COLO668 (cell line): Measurements from ENCODE around the gene ZCCHC7.
"Not testable (repeated sequence)": the region's sequence is repeated elsewhere in the genome, so short reads cannot be mapped to it uniquely, and the experiment has no call there.

Experiments used
- DNase-seq: peaks from one replicate; lab custom pipeline; 2025; ENCODE audit not compliant: unreplicated experiment; lab: John Stamatoyannopoulos, UW

Gene ZCCHC7

GRCh38 chr9:37172557-37172956, 52.2 kb downstream of the ZCCHC7 start:
- DNase-seq: no peak

- no peak for DNase-seq
Observed at GRCh38 chr9:37174247-37174646, 53.9 kb downstream of the ZCCHC7 start.

- DNase-seq: no peak
Observed at GRCh38 chr9:37178742-37179141, 58.4 kb downstream of the ZCCHC7 start.

- DNase-seq: no peak
Observed at GRCh38 chr9:37179576-37179975, 59.2 kb downstream of the ZCCHC7 start.

- no peak for DNase-seq
Observed at GRCh38 chr9:37180138-37180537, 59.8 kb downstream of the ZCCHC7 start.

- no peak for DNase-seq
Observed at GRCh38 chr9:37182718-37183117, 62.3 kb downstream of the ZCCHC7 start.

- no peak for DNase-seq
Observed at GRCh38 chr9:37184905-37185867, 64.8 kb downstream of the ZCCHC7 start.

GRCh38 chr9:37187292-37187691, 66.9 kb downstream of the ZCCHC7 start:
- DNase-seq: no peak

- DNase-seq: no peak
Observed at GRCh38 chr9:37187713-37188439, 67.5 kb downstream of the ZCCHC7 start.

GRCh38 chr9:37190739-37191138, 70.4 kb downstream of the ZCCHC7 start:
- DNase-seq: not testable (repeated sequence)

GRCh38 chr9:37191403-37192089, 71.2 kb downstream of the ZCCHC7 start:
- DNase-seq: no peak

- DNase-seq: no peak
Observed at GRCh38 chr9:37192803-37193202, 72.4 kb downstream of the ZCCHC7 start.

GRCh38 chr9:37197158-37198038, 77.0 kb downstream of the ZCCHC7 start:
- DNase-seq: no peak

- DNase-seq: no peak
Observed at GRCh38 chr9:37198039-37198729, 77.8 kb downstream of the ZCCHC7 start.

- DNase-seq: no peak
Observed at GRCh38 chr9:37198831-37199230, 78.5 kb downstream of the ZCCHC7 start.

- no peak for DNase-seq
Observed at GRCh38 chr9:37200433-37201005, 80.1 kb downstream of the ZCCHC7 start.

- no peak for DNase-seq
Observed at GRCh38 chr9:37201581-37201980, 81.2 kb downstream of the ZCCHC7 start.

- no peak for DNase-seq
Observed at GRCh38 chr9:37202091-37202490, 81.7 kb downstream of the ZCCHC7 start.

GRCh38 chr9:37203456-37203855, 83.1 kb downstream of the ZCCHC7 start:
- not testable (repeated sequence) for DNase-seq
